Neural progenitor cell (in vitro differentiated cells): ENCODE results near the gene PHF12. TPM values are rescaled to one million over a fixed set of nuclear protein-coding genes. Genes with fewer than 3 reads are reported as not detected.

Experiments used
- DNase-seq: peaks from one replicate; pipeline ENCODE4 v3.0.0-alpha.2; 2016; ENCODE audit warnings: low spot score
- H2AFZ ChIP-seq: fragments of 200-600 bp; sonication (generic); replicated peaks from 2 replicates; pipeline ENCODE4 v1.6.1; 2016; ENCODE audit warnings: antibody characterized with exemption
- H3F3A ChIP-seq: fragments of 200-600 bp; sonication (generic); 2 replicates; pipeline ENCODE4 v1.6.1; 2016; ENCODE audit warnings: antibody characterized with exemption, low read depth
- H3K27ac ChIP-seq: fragments of 200-600 bp; sonication (generic); 2 replicates; pipeline ENCODE4 v1.5.1; 2016; ENCODE audit warnings: mild to moderate bottlenecking
- H3K27me3 ChIP-seq: fragments of 200-600 bp; sonication (generic); 2 replicates; pipeline ENCODE4 v1.6.1; 2016; ENCODE audit warnings: mild to moderate bottlenecking, moderate library complexity
- H3K36me3 ChIP-seq: fragments of 200-600 bp; sonication (generic); 2 replicates; pipeline ENCODE4 v1.5.1; 2016
- H3K4me1 ChIP-seq: fragments of 200-600 bp; sonication (generic); 2 replicates; pipeline ENCODE4 v1.6.1; 2016; ENCODE audit warnings: mixed run types
- H3K4me2 ChIP-seq: fragments of 200-600 bp; sonication (generic); 2 replicates; pipeline ENCODE4 v1.6.1; 2016
- H3K4me3 ChIP-seq: fragments of 200-600 bp; sonication (generic); 2 replicates; pipeline ENCODE4 v1.5.1; 2016
- H3K79me2 ChIP-seq: fragments of 200-600 bp; sonication (generic); 2 replicates; pipeline ENCODE4 v1.6.1; 2016; ENCODE audit warnings: low read depth
- H3K9ac ChIP-seq: fragments of 200-600 bp; sonication (generic); 2 replicates; pipeline ENCODE4 v1.6.1; 2016
- H3K9me3 ChIP-seq: fragments of 200-600 bp; sonication (generic); 2 replicates; pipeline ENCODE4 v1.5.1; 2016; ENCODE audit warnings: low read depth
- H4K20me1 ChIP-seq: fragments of 200-600 bp; sonication (generic); 2 replicates; pipeline ENCODE4 v1.6.1; 2016; ENCODE audit warnings: low read depth
- H3K27ac Mint-ChIP-seq: 3 replicates; pipeline ENCODE4 v1.8.0; 2021; ENCODE audit warnings: mixed read lengths
- H3K27me3 Mint-ChIP-seq: 2 replicates; pipeline ENCODE4 v1.8.0; 2022; ENCODE audit warnings: low read depth, mild to moderate bottlenecking, inconsistent platforms, moderate library complexity, mixed read lengths; ENCODE audit not compliant: insufficient read depth
- H3K36me3 Mint-ChIP-seq: 3 replicates; pipeline ENCODE4 v1.8.0; 2021; ENCODE audit warnings: mixed read lengths
- H3K4me1 Mint-ChIP-seq: 3 replicates; pipeline ENCODE4 v1.8.0; 2021; ENCODE audit warnings: mixed read lengths
- H3K4me3 Mint-ChIP-seq: 3 replicates; pipeline ENCODE4 v1.8.0; 2021; ENCODE audit warnings: mild to moderate bottlenecking, moderate library complexity, mixed read lengths
- H3K9me3 Mint-ChIP-seq: 3 replicates; pipeline ENCODE4 v1.8.0; 2020; ENCODE audit warnings: mixed read lengths
- CTCF ChIP-seq: fragments of 200-600 bp; sonication (generic); IDR thresholded peaks from 2 replicates; pipeline ENCODE4 v1.5.1; 2017; ENCODE audit warnings: antibody characterized with exemption, mild to moderate bottlenecking
- EZH2 ChIP-seq: fragments of 200-600 bp; sonication (generic); IDR thresholded peaks from 2 replicates; pipeline ENCODE4 v1.6.1; 2017; ENCODE audit warnings: antibody characterized with exemption, mild to moderate bottlenecking, moderate library complexity
- EZH2phosphoT487 ChIP-seq: fragments of 200-600 bp; sonication (generic); IDR thresholded peaks from 2 replicates; pipeline ENCODE4 v1.6.1; 2017; ENCODE audit warnings: antibody characterized with exemption
- total RNA-seq: library from RNA; depleted of rRNA; stranded (reverse); fragments of >200 nt; gene quantifications from 2 replicates; pipeline ENCODE4 v1.2.3, GENCODE V29; 2015; ENCODE audit warnings: low replicate concordance

Gene PHF12
- total RNA-seq, 1 donor from 2014 or later: 49.1 TPM

GRCh38 chr17:28940142-28940541 lies 11.2 kb downstream of the PHF12 start:
- no peaks in the 10 kb centered on the region for H3K9me3 ChIP-seq
- no peak overlapping the region for H3K4me3 Mint-ChIP-seq
- peaks cover 13% of the 10 kb centered on the region for H3K36me3 Mint-ChIP-seq
- H3K9ac ChIP-seq: no peak overlapping the region
- H2AFZ ChIP-seq: no peak overlapping the region
- peaks cover 98% of the 10 kb centered on the region for H4K20me1 ChIP-seq
- H3K27me3 ChIP-seq: no peaks in the 10 kb centered on the region
- no peaks in the 10 kb centered on the region for H3K9me3 Mint-ChIP-seq
- no peak for DNase-seq
- peaks cover 57% of the 10 kb centered on the region for H3K4me1 Mint-ChIP-seq
- H3K79me2 ChIP-seq: peaks cover 100% of the 10 kb centered on the region
- peaks cover 71% of the 10 kb centered on the region for H3F3A ChIP-seq
- H3K4me2 ChIP-seq: peak overlapping the region; percentile 56
- peak overlapping the region; percentile 11 for H3K4me3 ChIP-seq
- peak overlapping the region; percentile 80 for H3K27ac ChIP-seq
- no peaks in the 10 kb centered on the region for H3K36me3 ChIP-seq
- H3K27me3 Mint-ChIP-seq: no peaks in the 10 kb centered on the region
- peaks cover 62% of the 10 kb centered on the region for H3K4me1 ChIP-seq
- TF ChIP-seq EZH2 (no peak), CTCF (no peak), EZH2phosphoT487 (no peak)
- peak overlapping the region; percentile 4 for H3K27ac Mint-ChIP-seq

DNA sequence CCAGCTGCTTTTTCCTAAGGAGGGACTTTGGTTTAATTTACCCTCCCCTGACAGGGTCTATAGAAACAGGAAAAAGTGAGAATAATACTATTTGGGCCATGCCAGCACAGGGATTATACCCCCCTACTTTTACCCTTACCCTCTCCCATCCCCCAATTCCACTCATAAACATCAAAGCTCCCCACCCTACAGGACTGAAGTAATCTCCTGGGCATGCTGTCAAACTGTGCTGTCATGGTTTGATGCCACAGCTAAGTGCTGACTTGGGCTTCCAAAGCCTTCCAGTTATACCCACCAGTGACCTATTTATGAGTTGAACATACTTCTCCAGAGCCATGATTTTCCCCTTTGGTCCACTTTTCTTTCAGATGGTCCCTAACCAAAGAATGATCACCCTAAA lies 12.8 kb downstream of the PHF12 start:
- no peak overlapping the region for H3K4me3 Mint-ChIP-seq
- TF ChIP-seq CTCF: no peak
- no peak for TF ChIP-seq EZH2
- TF ChIP-seq EZH2phosphoT487: no peak
- H3K9ac ChIP-seq: no peak overlapping the region
- no peaks in the 10 kb centered on the region for H3K27me3 Mint-ChIP-seq
- peak overlapping the region; percentile 56 for H3K4me2 ChIP-seq
- no peaks in the 10 kb centered on the region for H3K27me3 ChIP-seq
- H4K20me1 ChIP-seq: peaks cover 99% of the 10 kb centered on the region
- H3K4me1 Mint-ChIP-seq: peaks cover 55% of the 10 kb centered on the region
- peaks cover 100% of the 10 kb centered on the region for H3K79me2 ChIP-seq
- H3K36me3 ChIP-seq: no peaks in the 10 kb centered on the region
- DNase-seq: no peak
- H3K9me3 ChIP-seq: no peaks in the 10 kb centered on the region
- H3K9me3 Mint-ChIP-seq: no peaks in the 10 kb centered on the region
- H3F3A ChIP-seq: peaks cover 63% of the 10 kb centered on the region
- peak overlapping the region; percentile 59 for H3K27ac Mint-ChIP-seq
- no peak overlapping the region for H3K4me3 ChIP-seq
- no peak overlapping the region for H3K27ac ChIP-seq
- H3K36me3 Mint-ChIP-seq: peaks cover 19% of the 10 kb centered on the region
- H3K4me1 ChIP-seq: peaks cover 62% of the 10 kb centered on the region
- no peak overlapping the region for H2AFZ ChIP-seq

GRCh38 chr17:28937044-28937729 lies 14.1 kb downstream of the PHF12 start:
- H3K36me3 ChIP-seq: no peaks in the 10 kb centered on the region
- peaks cover 62% of the 10 kb centered on the region for H3K4me1 ChIP-seq
- peaks cover 100% of the 10 kb centered on the region for H3K79me2 ChIP-seq
- peak overlapping the region; percentile 63 for H3K4me2 ChIP-seq
- H3K4me3 ChIP-seq: no peak overlapping the region
- Mint-ChIP-seq H3K9me3 (no peaks in the 10 kb centered on the region), H3K4me3 (no peak overlapping the region), H3K27ac (no peak overlapping the region), H3K4me1 (peaks cover 55% of the 10 kb centered on the region), H3K36me3 (peaks cover 18% of the 10 kb centered on the region), H3K27me3 (peaks cover 2% of the 10 kb centered on the region)
- H4K20me1 ChIP-seq: peaks cover 99% of the 10 kb centered on the region
- no peak overlapping the region for H2AFZ ChIP-seq
- H3K9me3 ChIP-seq: no peaks in the 10 kb centered on the region
- TF ChIP-seq CTCF (no peak), EZH2phosphoT487 (no peak), EZH2 (no peak)
- H3F3A ChIP-seq: peaks cover 60% of the 10 kb centered on the region
- H3K27ac ChIP-seq: peak overlapping the region; percentile 79
- H3K27me3 ChIP-seq: no peaks in the 10 kb centered on the region
- DNase-seq: no peak
- peak overlapping the region; percentile 15 for H3K9ac ChIP-seq
